ENCODE data around the gene TMPRSS12.
"Not testable (repeated sequence)": the region's sequence is repeated elsewhere in the genome, so short reads cannot be mapped to it uniquely, and the experiment has no call there.

The TMPRSS12 gene

DNA sequence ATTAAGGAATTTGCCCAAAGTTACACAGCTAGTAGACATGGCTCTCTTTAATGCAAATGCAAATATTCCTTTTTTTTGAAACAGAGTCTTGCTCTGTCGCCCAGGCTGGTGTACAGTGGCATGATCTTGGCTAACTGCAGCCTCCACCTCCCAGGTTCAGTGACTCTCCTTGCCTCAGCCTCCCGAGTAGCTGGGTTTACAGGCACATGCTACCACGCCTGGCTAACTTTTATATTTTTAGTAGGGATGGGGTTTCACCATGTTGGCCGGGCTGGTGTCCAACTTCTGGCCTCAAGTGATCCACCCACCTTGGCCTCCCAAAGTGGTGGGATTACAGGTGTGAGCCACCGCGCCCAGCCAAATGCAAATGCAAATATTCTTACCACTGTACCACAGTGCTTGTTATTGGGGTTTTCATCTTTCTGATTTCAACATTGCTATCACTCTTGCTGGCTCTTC is 85.1 kb downstream of the TMPRSS12 start:
- Mint-ChIP-seq H3K4me1 (ENCODE audit: low read depth) (peaks cover 49% of the 10 kb centered on the region), H3K27ac (no peak overlapping the region)

DNA sequence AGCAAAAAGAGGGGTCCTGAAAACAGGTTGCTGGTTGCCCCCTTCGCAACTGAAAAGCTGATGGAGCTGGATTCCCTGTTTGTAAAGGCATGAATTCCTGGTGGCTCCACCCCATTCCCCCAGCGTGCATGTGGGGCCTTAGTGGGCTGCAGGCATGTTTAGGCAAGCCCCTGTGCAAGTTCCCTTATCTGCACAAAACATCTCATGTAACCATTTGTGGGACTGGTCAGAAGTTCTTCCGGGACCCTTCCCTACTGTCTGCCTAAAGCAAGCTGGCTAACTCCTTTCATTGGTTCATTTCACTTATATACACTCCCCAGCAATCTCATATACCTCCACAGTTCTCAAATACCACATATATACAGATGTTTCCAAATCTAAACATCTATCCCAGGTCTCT is 85.7 kb downstream of the TMPRSS12 start:
- Mint-ChIP-seq H3K36me3 (ENCODE audit: low read depth) (peaks cover 3% of the 10 kb centered on the region), H3K9me3 (no peaks in the 10 kb centered on the region)

More for the DNA sequence above, 85.1 kb downstream of the TMPRSS12 start:
- peak overlapping the region; percentile 50 for H3K4me3 Mint-ChIP-seq
- peaks cover 3% of the 10 kb centered on the region for H3K36me3 Mint-ChIP-seq (ENCODE audit: low read depth)
- no peaks in the 10 kb centered on the region for H3K27me3 Mint-ChIP-seq
- H3K9me3 Mint-ChIP-seq, result no peaks in the 10 kb centered on the region

DNA sequence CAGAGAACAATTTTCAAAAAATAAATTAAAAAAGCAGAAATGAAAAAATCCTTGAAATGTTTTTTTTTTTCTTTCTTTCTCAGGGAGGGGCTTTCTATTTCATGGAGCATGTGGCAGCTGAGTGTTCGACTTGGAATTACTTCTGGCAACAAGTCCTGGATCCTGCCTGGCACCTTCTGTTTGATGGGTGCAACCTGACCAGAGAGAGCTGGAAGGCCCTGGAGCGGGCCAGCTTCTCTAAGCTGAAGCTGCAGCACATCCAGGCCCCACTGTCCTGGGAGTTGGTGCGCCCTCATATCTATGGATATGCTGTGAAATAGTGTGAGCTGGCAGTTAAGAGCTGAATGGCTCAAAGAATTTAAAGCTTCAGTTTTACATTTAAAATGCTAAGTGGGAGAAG is 87.1 kb downstream of the TMPRSS12 start:
- H3K4me1 Mint-ChIP-seq (ENCODE audit: low read depth), result peaks cover 40% of the 10 kb centered on the region
- H3K36me3 Mint-ChIP-seq (ENCODE audit: low read depth), result peaks cover 3% of the 10 kb centered on the region
- no peak overlapping the region for H3K27ac Mint-ChIP-seq
- no peaks in the 10 kb centered on the region for H3K27me3 Mint-ChIP-seq
- no peaks in the 10 kb centered on the region for H3K9me3 Mint-ChIP-seq
- no peak overlapping the region for H3K4me3 Mint-ChIP-seq

More for the DNA sequence above, 85.7 kb downstream of the TMPRSS12 start:
- no peak overlapping the region for H3K4me3 Mint-ChIP-seq
- no peak overlapping the region for H3K27ac Mint-ChIP-seq
- H3K4me1 Mint-ChIP-seq (ENCODE audit: low read depth), result peaks cover 51% of the 10 kb centered on the region
- no peaks in the 10 kb centered on the region for H3K27me3 Mint-ChIP-seq

DNA sequence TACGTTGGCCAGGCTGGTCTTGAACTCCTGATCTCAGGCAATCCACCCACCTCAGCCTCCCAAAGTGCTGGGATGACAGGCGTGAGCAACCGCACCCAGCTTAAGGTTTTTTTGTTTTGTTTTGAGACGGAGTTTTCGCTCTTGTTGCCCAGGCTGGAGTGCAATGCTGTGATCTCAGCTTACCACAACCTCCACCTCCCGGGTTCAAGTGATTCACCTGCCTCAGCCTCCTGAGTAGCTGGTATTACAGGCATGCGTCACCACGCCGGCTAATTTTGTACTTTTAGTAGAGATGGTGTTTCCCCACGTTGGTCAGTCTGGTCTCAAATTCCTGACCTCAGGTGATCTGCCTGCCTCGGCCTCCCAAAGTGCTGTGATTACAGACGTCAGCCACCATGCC is 87.8 kb downstream of the TMPRSS12 start:
- H3K27me3 Mint-ChIP-seq; H3K9me3 Mint-ChIP-seq; H3K4me3 Mint-ChIP-seq; H3K36me3 Mint-ChIP-seq (ENCODE audit: low read depth); H3K27ac Mint-ChIP-seq: not testable (repeated sequence)
- peaks cover 33% of the 10 kb centered on the region for H3K4me1 Mint-ChIP-seq (ENCODE audit: low read depth)

DNA sequence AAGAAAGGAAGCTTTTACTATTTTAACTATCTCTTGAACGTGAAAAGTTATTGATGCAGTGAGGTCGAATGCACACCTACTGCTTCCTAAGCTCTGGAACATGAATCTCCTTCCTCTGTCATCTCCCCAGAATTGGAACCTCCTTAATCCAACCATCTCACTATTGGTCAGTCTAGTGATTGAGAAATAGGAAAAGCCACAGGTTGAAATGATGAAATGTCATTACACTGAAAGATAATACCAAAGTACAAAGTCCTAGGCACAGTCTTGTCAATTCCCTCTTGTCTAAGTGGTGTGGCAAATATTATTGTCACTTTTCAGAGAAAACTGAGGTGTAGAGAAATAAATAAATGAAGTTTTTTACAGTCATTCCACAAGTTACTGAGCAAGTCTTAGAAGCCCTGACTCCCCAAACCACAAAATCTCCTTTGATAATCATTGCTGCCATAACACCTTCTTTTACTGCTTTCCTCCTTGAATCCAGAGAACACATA is 90.1 kb downstream of the TMPRSS12 start:
- Mint-ChIP-seq H3K36me3 (ENCODE audit: low read depth) (peaks cover 8% of the 10 kb centered on the region), H3K4me1 (ENCODE audit: low read depth) (peaks cover 22% of the 10 kb centered on the region), H3K27ac (no peak overlapping the region), H3K9me3 (no peaks in the 10 kb centered on the region), H3K27me3 (no peaks in the 10 kb centered on the region), H3K4me3 (no peak overlapping the region)

DNA sequence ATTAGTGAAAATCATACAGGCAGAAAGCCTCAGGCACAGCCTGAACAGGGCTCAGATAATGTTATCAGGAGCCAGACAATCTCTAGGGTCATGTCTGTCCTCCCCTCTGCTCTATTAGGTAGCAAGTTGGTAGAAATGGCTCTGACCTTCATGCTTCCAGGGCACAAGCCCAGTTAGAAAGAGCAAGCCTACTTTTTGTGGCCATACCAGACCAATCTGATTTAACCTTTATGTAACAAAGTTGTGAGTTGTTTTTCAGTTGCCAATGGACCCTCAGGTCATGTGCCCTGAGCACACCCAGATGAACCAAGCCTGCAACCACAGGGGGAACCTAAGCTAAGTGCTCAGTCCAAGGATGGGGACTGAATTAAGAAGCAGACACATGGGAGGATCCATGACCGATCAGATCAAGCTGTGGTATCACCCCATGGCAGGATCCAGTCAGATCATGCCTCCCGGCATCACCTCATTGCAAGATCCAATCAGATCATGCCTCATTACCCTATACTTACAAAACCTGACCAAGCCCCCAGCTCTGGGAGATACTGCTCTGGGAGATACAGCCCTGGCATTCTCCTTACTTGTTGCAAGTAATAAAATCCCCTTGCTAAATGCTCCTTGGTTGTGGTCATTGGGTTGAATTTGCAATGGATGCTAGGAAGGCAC is 90.9 kb downstream of the TMPRSS12 start:
- no peaks in the 10 kb centered on the region for H3K9me3 Mint-ChIP-seq
- no peak overlapping the region for H3K27ac Mint-ChIP-seq
- H3K36me3 Mint-ChIP-seq (ENCODE audit: low read depth), result peaks cover 8% of the 10 kb centered on the region
- peaks cover 15% of the 10 kb centered on the region for H3K4me1 Mint-ChIP-seq (ENCODE audit: low read depth)
- H3K4me3 Mint-ChIP-seq, result no peak overlapping the region
- H3K27me3 Mint-ChIP-seq, result no peaks in the 10 kb centered on the region

DNA sequence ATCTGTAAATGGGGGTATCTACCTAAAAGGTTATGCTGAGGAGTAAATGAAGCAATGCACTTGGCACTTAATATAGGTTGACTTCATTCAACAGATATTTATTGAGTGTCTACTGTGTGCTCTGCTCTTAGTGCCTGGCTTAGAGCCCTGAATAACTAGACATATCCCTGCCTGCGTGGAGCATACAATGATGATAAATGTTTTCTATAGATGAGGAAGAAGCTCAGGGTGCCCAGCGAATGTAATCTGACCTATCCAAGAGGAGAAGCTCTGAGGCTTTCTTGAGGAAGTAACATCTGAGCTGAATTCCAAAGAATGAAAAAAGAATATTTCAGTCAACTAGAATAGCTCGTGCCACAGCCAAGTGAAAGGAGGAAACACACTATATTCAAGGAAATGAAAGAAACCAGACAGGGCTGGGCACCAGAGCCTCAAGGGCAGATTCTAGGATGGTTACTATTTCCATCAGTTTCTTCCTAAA is 91.7 kb downstream of the TMPRSS12 start:
- Mint-ChIP-seq H3K27ac (no peak overlapping the region), H3K27me3 (no peaks in the 10 kb centered on the region), H3K4me3 (no peak overlapping the region), H3K4me1 (ENCODE audit: low read depth) (peaks cover 13% of the 10 kb centered on the region), H3K9me3 (no peaks in the 10 kb centered on the region), H3K36me3 (ENCODE audit: low read depth) (peaks cover 8% of the 10 kb centered on the region)

DNA sequence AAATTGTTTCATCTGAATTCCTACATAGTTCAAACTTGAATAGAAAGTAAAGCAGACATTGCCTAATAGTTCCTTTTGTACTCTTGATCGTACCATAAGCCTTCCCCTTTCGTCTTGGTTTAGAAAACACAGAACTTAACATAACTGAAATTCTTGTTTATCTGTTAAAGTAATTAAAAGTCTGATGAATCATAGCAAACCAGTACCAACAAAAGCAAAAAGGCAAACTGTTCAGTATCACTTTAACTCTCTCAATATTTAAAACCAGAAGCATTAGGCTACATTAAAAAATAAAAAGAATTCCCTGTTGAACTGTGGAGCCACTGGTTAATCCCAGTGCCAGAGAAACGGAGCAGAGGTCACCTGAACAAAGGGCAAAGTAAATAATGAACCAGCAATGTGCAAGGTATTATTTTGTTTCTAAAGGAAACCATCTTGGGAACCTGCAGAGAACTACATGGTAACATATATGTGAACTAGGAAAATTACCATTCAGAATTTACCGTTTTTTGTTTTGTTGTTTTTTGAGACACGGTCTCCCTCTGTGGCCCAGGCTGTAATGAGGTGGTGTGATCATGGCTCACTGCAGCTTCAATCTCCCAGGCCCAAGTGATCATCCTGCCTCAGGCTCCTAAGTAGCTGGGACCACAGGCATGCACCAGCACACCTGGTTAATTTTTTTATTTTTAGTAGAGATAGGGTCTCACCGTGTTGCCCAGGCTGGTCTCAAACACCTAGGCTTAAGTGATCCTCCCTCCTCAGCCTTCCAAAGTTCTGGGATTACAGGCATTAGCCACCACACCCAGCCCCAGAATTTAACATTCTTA is 92.5 kb downstream of the TMPRSS12 start:
- Mint-ChIP-seq H3K4me1 (ENCODE audit: low read depth) (peaks cover 13% of the 10 kb centered on the region), H3K36me3 (ENCODE audit: low read depth) (peaks cover 5% of the 10 kb centered on the region), H3K4me3 (no peak overlapping the region), H3K27me3 (no peaks in the 10 kb centered on the region), H3K27ac (no peak overlapping the region), H3K9me3 (no peaks in the 10 kb centered on the region)

DNA sequence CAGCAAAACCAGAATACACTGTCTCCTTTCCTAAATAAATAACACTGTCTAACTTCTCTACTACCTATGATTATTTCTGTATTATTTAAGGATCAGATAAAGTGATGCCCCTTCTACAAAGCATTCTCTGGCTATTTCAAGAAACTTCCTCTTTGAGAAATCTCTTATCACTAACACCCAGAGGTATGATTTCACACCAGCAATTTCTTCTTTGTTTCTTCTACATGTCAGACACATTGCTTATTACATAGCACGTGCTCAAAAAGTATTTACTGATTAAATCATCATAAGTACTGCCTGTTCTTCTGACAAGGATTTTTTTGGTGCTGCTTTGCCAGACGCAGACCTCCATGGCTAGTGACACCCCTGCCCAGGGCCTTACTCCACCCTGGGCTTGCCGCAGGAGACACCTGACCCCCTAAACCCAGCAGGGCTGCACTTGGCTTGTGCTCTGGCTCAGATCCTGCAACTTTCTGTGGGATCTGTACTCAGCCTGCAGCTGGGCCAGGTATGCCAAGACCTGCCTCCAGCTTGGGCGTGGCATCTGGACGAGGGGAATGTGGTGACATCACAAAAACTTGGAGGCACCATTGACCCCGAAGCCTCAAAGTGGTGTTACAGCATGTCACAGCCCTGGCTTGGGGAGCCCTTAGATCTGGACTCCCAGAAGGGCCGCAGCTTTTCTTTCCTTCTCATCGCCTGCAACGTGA is 94.2 kb downstream of the TMPRSS12 start:
- no peak overlapping the region for H3K27ac Mint-ChIP-seq
- H3K36me3 Mint-ChIP-seq (ENCODE audit: low read depth), result peaks cover 5% of the 10 kb centered on the region
- H3K27me3 Mint-ChIP-seq, result no peaks in the 10 kb centered on the region
- H3K4me1 Mint-ChIP-seq (ENCODE audit: low read depth), result peaks cover 13% of the 10 kb centered on the region
- no peaks in the 10 kb centered on the region for H3K9me3 Mint-ChIP-seq
- no peak overlapping the region for H3K4me3 Mint-ChIP-seq
